NCI-H460 (cell line): ENCODE results near the gene ZNF503. TPM values are rescaled to one million over a fixed set of nuclear protein-coding genes. Genes with fewer than 3 reads are reported as not detected.

ENCODE experiments used
- DNase-seq: peaks from one replicate; pipeline ENCODE4 v3.0.0-alpha.2; 2016; ENCODE audit warnings: low read depth; ENCODE audit errors: extremely low read depth
- polyA plus RNA-seq: library from polyadenylated mRNA; depleted of rRNA; stranded (reverse); fragments of >200 nt; gene quantifications from 2 replicates; pipeline ENCODE4 v1.2.3, GENCODE V29; 2014; cell fraction: nucleus; rRNA removed
- total RNA-seq: library from RNA; depleted of rRNA; stranded (reverse); fragments of >200 nt; shearing (Covaris generic); gene quantifications from 2 replicates; pipeline ENCODE4 v1.2.3, GENCODE V29; 2014; rRNA removed

The ZNF503 gene, protein sequence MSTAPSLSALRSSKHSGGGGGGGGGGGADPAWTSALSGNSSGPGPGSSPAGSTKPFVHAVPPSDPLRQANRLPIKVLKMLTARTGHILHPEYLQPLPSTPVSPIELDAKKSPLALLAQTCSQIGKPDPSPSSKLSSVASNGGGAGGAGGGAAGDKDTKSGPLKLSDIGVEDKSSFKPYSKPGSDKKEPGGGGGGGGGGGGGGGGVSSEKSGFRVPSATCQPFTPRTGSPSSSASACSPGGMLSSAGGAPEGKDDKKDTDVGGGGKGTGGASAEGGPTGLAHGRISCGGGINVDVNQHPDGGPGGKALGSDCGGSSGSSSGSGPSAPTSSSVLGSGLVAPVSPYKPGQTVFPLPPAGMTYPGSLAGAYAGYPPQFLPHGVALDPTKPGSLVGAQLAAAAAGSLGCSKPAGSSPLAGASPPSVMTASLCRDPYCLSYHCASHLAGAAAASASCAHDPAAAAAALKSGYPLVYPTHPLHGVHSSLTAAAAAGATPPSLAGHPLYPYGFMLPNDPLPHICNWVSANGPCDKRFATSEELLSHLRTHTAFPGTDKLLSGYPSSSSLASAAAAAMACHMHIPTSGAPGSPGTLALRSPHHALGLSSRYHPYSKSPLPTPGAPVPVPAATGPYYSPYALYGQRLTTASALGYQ
- total RNA-seq, result 7.5 and 10.5 TPM in 2 replicates
- 7.6 and 10.7 TPM in 2 replicates for polyA plus RNA-seq

DNA sequence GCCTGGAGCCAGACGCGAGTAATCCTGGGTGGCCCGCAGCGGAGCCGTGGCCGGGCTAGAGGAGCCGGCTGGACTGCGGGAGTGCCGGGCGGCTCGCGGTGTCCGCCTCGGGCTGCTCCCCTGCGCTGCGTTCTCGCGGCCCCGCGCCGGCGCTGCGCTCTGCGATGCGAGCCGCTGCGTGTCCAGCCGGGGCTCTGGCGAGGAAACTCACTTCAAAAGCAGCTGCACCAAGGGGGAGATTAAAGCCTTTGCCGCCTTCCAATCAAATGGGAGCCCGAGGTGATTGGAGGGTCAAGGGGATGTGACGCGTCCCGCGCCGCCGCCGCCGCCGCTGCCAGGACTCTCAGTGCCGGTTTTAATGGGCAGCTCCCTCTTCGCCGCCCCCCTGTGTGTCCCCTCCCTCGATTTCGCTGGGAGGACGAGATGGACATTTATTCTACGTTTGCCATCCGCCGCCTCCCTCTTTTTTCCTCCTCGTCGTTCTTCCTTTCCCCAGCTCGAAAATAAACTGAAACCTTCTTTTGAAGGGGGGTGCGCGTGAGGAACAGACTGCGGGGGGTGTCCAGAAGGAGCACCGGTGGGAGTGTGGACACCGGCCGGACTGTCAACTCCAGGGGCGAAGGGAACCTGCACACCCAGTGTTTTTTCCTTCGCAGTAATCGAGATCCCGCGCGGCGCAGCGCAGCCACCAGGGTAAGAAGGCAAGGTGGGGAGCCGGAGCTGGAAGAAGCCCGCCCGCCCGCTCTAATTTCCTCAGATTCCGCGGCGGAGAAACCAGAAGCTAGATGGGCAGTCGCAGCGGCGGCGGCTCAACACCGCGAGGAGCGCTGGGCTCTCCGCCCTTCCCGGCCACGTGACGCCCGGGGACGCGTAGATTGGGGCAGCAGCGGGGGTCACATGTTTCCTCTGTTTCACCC is at the start of gene ZNF503:
Gene ZNF503, minus strand, starts transcription at position 196 of the 917 bp plus-strand sequence. CDS start 345 bp downstream, outside the sequence.
- peak; percentile 99 for DNase-seq

DNA sequence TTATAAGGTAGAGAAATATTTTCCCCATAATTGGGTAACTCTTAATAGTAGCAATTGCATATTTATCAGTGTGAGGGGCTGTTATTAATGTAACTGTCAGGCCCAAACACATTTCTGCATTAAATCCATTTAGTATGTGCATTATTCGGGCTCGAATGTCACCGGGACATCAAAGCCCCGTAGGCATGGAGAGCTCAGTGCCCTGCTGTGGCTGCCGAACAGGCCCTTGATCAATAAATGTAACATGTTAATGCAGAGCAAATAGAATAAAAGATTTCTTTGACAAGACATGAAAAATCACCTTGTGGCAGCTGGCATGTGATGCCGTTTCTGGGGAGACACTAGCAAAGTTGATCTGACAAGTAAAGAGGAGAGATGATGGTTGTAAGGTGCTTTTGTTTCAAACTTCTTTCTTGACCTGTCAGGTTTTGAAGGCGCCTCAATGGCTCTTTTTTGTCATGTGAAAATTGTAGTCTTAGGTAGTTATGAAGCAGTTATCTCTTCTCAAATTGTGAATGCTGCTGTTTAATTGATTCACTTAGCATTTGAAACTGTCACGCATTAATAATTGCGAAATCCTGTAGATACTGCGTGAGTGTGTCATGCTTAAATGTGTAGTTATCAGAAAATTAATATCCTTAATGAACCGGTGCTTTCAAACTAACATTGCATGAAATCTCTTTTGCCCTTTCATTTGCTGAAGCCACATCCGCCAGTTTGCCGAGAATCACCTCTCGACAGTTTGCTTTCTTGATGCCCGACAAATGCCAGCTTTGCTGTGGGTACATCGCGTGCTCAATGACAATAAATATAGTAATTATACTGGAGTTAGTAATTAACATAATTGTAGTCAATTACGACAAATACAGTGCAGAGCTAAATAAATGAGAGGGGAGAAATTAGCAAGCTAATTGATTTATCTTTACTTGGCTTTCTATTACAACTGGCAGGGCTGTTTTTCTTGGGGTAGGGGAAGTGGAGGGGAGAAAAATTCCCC is 49.4 kb upstream of the ZNF503 start:
- DNase-seq, result no peak

DNA sequence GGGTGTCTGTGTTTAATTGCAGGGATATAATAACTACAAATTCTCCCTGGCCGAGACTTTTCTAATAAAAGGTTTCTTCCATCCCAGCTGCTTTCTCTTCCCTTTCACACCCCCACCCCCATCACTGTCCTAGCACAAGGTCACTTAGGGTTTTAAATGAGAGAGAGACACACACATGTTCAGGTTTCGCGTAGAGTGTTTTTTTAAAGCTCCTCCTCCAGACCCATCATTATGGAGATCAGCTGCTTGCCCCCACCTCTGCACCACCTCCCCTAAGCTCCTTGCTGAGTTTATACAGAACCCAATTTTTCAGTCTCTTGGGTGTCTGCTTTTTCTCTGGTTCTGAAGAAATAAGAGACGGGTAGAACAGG is 48.5 kb upstream of the ZNF503 start:
- no peak for DNase-seq

DNA sequence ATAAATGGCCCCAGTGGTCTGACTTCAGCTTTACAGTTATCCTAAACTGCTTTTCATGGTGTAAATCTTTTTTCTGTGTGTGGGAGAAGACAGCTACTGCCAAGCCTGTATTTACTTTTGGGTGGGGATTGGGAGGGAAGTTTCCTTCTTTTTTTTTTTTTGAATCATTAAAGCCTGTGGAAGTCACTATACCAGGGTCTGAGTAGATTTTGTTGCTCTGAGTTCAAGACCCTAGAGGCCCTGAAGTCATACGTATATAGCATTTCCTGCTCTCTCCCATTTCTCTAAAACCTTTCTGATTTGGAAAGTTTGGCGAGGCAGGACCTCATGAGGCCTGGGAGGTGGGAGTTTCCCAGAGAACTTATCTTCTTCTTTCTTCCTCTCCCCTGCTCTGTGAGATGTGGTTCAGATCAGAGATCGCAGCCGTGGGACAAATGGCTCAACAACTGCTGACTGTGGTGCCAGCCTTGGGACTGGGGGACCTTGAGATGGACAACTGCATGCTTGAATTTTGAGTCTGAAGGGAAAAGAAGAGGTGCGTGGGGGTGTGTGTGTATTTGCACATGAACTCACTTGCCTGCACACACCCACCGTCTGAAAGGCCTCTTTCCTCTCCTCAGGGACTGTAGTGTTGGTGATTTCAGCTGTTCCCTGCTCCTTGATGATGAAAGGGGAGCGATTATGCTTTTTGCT is 48.0 kb upstream of the ZNF503 start:
- no peak for DNase-seq

DNA sequence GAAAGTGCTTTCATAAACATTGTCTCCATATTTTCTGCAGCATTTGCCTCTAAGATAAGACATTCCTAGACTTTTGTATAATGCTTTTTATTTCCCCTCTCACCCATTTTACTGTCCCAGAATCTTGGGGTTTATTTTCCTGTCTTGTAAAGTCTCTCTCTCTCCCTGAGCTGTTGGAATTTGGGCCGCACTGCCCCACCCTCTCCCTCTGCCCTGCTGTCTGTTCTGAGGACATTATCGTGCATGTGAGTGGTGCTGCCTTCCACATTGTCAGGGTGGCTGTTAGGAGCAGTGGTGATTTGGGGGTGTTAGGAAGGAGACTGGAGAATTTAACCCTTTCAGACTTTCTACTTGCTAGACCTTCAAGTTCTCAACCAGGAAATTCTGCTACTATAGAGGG is 46.6 kb upstream of the ZNF503 start:
- DNase-seq, result no peak

DNA sequence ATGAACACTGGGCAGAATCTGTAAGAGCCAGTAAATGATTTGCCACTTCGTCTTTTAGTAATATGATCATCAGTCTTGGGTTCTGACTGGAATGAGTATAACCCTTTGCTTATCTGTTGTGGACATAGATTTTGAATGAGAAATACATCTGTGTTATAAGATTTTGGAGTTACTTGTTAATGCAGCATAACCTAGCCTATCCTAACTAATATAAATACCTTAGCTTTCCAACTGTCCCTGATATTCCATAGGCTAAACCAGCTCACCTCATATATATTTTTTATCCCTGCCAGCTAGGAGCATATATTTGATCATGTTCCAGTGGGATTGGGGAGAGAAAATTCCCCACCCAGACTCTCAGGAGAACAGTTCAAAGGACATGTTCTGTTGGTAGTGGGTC is 44.9 kb upstream of the ZNF503 start:
- no peak for DNase-seq

DNA sequence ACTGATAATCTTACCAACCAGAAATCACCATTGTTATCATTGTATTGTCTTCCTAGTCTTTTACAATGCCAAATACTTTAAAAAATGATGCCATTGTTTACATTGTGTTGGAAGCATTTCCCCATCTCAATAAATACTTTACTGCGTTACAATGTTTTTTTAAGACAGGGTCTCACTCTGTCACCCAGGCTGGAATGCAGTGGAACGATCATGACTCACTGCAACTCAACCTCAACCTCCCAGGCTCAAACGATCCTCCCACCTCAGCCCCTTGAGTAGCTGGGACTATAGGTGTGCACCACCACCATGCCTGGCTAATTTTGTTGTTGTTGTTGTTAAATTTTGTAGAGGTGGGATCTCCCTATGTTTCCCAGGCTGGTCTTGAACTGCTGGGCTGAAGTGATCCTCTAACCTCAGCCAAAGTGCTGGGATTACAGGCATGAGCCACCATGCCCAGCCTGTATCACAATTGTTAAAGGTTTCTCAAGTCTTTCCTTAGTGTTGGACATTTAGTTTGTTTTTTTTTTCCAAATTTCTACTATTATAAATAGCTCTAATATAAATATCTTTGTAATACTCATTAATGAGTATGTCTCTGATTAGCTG is 43.3 kb upstream of the ZNF503 start:
- no peak for DNase-seq

DNA sequence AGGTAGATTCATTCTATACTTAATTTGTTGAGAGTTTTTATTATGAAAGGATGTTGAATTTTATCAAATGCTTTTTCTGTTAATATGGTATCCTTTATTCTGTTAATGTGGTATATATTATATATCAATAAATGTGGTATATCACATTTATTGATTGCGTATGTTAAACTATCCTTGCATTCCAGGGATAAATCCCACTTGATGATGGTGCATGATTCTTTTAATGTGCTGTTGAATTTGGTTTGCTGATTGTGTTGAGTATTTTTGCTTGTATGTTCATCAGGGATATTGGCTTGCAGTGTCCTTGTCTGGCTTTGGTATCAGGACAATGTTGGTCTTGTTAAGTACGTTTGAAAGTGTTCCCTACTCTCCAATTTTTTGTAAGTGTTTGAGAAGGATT is 41.8 kb upstream of the ZNF503 start:
- DNase-seq, result no peak

DNA sequence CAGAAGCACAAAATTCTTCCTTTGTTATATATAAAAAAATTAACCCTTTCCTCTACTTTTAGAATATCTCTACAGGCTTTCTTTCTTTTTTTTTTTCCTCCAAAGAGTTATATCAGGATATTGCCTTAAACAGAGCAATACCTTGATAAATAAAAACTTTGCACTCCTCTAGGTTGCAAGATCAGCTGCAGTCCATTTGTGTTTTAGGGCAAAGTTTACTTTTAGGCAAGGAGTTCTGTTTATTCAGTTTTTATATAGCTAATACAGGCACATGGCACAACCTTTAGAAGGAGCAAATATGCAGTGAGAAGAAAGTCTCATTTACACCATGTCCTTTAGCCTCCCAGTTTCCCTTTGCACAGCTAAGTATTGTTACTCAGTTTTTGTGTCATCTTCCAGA is 40.1 kb upstream of the ZNF503 start:
- DNase-seq, result no peak

DNA sequence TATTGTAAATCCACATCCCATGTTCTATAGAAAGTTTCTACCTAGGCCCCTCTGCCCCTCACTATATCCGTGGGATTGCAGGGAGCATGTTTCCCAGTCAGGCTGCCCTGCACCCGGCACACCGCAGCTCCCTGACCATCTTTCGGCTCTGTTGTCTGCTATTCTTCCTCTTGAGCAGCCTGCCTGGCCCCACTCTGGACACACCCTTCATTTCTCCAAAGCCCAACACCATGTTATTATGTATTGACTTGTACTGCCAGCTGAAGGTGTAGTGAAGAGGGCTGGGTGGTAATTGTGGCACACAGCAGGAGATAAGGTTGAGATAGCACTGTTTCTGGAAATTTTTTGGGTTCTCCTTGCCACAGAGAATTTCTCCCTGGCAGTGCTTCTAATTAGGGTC is 39.6 kb upstream of the ZNF503 start:
- DNase-seq, result no peak

DNA sequence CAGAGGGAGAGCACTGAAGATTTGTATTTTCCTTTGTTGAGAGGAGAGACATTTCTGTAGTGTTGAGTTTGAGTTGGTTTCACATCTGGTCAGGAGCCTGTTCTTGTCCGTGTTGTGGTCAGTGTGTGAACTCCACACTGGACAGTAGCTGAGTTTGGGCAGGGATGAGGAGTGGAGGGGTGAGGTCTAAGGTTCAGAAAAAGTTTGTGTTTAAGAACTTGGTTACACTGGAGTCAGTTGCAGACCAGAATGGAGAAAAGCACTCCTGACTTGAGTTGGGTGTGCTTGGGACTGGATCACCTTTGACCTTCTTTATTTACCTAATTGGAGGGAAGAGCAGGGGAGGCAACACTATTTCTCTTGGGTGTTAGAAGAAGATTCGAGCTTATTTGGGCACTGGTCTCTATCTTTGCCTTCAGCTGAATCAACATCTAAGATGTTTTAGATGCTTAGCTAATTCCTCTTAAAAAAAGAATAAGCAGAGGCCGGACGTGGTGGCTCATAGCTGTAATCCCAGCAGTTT is 38.8 kb upstream of the ZNF503 start:
- no peak for DNase-seq

DNA sequence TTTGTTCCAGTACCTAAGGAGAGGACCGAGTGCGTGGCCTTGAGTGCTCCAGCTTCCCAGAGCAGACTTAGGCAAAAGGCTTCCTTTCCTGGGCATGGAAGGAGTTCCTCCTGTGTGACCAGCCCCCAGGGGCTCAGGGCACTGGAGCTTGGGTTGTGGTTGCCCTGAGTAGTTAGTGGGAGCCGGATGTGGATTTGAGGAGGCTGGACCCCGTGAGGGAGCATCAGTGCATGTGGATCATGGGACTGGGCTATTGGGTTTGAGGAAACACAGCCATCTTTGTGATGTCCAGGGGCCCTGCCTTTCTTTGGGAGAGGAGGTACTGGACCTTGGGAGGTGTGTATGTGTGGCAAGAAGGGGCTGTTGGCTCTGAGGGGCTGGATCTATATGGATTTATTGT is 38.2 kb upstream of the ZNF503 start:
- no peak for DNase-seq

DNA sequence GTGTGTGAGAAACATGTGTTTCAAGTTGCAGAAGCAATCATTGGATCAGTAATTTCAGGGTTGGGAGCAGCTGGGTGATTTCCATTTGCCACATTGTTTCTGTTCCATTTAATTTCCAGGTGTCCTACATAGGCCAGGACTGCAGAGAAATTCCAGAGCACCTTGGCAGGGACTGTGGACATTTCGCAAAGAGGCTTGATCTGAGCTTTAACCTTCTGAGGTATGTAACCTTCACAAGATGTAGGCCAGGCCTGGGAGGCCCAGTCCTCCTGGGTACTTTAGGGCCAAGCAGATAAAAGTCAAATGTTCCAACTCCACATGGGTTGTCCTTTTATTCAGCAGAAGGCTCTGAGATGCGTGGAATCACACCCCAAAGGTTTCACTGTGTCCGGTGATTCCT is 36.7 kb upstream of the ZNF503 start:
- no peak for DNase-seq

DNA sequence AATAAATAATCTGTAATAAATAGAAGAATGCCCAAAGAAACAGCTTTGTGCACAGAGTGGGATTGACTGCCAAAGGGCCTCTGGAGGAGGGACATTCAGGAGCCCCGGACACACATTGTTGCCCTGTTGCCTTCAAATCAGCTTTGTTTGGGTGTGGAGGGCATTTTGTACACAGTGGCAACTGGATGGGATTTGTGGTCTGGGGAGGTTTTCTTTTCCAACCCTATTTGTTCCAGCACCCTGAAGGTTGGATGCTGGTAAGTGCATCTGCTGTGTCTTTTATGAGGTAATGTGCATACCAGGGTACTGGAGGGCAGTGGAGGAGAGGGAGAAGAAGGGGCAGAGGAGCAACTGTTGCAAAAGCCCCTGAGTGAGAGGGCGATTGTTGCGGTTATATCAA is 36.1 kb upstream of the ZNF503 start:
- DNase-seq, result no peak

DNA sequence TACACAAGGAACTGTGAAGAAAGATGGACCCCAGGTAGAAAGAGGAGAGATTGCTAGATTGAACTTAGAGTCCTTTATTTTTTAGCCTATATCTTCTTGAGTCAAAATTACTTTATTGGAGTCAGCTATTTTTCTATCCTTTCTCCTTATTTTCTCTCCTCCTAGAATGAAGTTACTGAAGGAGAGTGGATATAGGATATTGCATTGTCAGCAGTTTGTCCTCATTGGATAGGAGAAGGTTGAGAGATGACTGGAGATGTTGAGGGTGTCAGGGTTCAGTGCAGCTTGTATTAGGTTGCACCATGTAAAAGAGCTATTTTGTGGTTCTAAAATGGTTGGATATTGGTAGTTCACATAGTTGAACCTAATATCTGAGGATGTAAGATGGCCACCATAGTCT is 35.3 kb upstream of the ZNF503 start:
- DNase-seq, result no peak

DNA sequence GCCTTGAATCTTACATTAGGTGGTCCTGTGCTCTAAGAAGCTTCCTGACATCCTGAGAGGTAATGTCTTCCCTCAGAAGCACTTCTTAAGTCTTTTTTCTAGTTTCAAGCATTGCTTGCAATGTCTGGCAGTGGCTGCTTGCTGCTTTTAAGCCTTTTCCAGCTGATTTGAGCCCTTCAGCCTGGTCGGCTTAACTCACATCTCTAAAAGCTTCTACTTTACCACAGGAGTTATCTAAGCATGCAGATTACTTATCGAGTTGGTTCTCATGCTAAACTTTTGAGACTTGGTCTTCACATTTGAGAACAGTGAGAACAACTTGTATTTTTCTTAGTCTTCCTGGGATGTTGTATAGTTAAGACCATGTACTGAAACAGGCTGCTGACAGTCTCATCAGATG is 33.7 kb upstream of the ZNF503 start:
- no peak for DNase-seq

DNA sequence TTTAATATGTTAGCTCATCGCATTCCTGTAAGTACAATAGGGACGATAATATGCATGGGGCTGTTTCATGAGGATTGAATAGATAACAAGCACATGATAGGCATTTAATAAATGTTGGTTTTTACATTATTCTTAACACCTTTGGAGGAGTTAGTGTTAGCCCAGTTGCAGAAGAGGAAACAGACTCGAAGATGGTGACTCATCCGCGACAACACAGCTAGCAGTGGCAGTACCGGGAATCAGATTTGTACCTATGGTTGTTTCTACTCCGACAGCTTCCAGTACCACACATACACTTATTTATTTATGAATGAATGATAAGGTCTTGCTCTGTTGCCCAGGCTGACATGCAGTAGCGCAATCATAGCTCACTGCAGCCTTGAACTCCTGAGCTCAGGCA is 32.7 kb upstream of the ZNF503 start:
- no peak for DNase-seq

DNA sequence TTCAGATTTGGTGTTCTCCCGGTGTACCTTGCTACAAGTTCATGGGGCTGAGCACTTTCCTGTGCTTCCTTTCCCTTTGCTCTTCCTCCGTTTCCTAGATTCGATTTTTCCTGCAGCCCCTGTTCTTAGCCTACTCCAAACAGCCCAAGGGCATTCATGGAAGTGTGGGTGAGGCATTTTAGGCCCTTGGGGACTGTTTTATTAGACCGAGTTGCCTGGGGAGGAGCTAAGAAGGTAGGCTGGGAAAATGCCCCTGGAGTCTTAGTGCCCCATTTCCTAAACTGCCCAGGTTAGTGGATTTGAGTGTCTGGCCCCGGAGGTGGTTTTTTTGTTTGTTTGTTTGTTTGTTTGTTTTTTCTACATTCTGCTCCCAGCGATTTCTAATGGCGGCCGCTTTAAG is 31.7 kb upstream of the ZNF503 start:
- DNase-seq, result no peak

DNA sequence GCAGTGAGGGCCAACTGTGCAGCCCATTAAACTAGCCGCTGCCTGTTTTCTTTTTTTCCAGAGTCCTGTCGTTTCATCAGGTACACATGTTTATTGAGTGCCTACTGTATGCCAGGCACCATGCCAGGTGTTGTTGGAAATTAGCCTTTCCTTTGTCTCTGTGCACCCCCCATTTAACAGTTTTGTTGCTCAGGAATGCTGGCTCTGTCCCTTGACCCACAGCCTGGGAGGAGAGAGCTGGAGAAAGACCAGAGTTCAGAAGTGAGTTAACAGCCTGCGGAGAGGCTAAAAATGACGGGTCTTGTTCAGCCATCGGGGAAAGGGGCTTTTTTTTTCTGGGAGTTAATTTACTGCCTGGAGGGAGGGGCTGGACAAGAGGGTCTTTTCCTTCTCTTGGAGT is 31.2 kb upstream of the ZNF503 start:
- no peak for DNase-seq
